ENCODE results near the gene TBC1D14. TPM values are rescaled to one million over a fixed set of nuclear protein-coding genes. Genes with fewer than 3 reads are reported as not detected.

The TBC1D14 gene
- polyA plus RNA-seq, 1 of the 3 experiments (the other 2 are of a cell fraction), result 39.5 TPM

DNA sequence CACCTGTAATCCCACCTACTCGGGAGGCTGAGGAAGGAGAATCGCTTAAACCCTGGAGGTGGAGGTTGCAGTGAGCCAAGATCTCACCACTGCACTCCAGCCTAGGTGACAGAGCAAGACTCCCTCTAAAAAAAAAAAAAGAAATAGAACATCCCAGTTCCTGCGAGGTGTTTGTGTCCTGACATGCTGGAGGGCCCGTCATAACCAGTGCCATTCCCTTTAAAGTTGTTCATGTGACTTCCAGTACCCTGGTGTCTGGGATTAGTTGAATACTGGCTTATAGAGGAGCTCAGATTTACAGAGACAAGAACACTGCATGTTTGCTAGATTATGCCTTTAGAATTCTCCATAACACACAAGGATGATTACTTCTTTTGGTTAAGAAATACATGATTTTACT lies 95.9 kb downstream of the TBC1D14 start (continued):
- TF ChIP-seq, protein P1, sequence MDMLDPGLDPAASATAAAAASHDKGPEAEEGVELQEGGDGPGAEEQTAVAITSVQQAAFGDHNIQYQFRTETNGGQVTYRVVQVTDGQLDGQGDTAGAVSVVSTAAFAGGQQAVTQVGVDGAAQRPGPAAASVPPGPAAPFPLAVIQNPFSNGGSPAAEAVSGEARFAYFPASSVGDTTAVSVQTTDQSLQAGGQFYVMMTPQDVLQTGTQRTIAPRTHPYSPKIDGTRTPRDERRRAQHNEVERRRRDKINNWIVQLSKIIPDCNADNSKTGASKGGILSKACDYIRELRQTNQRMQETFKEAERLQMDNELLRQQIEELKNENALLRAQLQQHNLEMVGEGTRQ (IDR thresholded peaks at IDR 0.05; ENCODE audit: borderline replicate concordance, low read depth, low read length), result no peak
- TF ChIP-seq FOSL2 (IDR thresholded peaks at IDR 0.05; ENCODE audit: borderline replicate concordance, low read depth) (no peak), FOXJ3 (CRISPR knock-in tag; IDR thresholded peaks at IDR 0.05) (no peak), CHD2 (IDR thresholded peaks at IDR 0.05; ENCODE audit: low read length, partially characterized antibody) (no peak), EP300 (IDR thresholded peaks at IDR 0.05; ENCODE audit: borderline replicate concordance in 1 of 2, low read depth in 1 of 2, low read length in 1 of 2) (no peak), YY1 (IDR thresholded peaks at IDR 0.05; ENCODE audit: low read depth) (no peak), TAF1 (IDR thresholded peaks at IDR 0.05; ENCODE audit: borderline replicate concordance, low read depth, low read length) (no peak)

DNA sequence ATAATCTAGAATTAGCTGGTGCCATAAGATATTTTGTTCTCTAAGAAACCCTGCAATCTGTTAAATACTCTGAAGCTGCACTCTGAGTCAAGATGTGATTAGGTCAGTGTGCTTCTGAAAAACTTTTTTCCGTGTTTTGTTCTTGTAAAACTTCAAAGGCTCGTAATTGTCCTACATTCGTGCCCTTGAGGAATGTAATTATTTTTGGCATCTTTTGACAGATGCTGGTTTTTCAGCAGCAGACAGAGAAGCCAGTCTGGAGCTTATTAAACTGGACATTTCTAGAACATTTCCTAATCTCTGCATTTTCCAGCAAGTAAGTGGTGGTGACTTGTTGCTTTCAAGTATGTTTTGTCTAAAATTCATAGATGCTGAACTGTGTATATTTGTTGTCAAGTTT lies 96.8 kb downstream of the TBC1D14 start:
- DNase-seq, result no peak
- whole genome bisulfite sequencing (ENCODE audit: low lambda C conversion rate), result 97% methylated on average over 3 of the region's 3 CpGs
- no peaks in the 10 kb centered on the region for H3K9me3 ChIP-seq
- H2AFZ ChIP-seq (ENCODE audit: low read depth), result no peak overlapping the region
- H3K9ac ChIP-seq, result no peak overlapping the region
- peaks cover 3% of the 10 kb centered on the region; the same call in 1 of the 2 replicates for H3K79me2 ChIP-seq (ENCODE audit: insufficient read depth)
- no peaks in the 10 kb centered on the region for H3K9me2 ChIP-seq
- no peaks in the 10 kb centered on the region for H3K4me1 ChIP-seq (ENCODE audit: control insufficient read depth in 1 of 2, insufficient read depth in 2 of 2, low read depth in 1 of 2, low read length in 1 of 2)
- no peaks in the 10 kb centered on the region for H4K20me1 ChIP-seq (ENCODE audit: insufficient read depth)
- ChIA-PET POLR2A (no interaction called here), CTCF (interaction anchor here (1.2 kb wide), 1 partner anchor 14 kb away, joined by 5 read pairs; no protein-coding TSS in a partner anchor)
- H3F3A ChIP-seq (replicated peaks; ENCODE audit: insufficient read depth), result no peaks in the 10 kb centered on the region
- no peak overlapping the region for H3K27ac ChIP-seq (ENCODE audit: low read depth in 2 of 2, low read length in 1 of 2)
- peaks cover 27 to 58% of the 10 kb centered on the region in 2 experiments for H3K36me3 ChIP-seq (replicated peaks in 1 of 2; ENCODE audit: control insufficient read depth in 1 of 2, insufficient read depth in 2 of 2, low read length in 1 of 2)
- no peak overlapping the region for H3K4me3 ChIP-seq (ENCODE audit: low read depth in 2 of 2, low read length in 1 of 2)
- H3K4me2 ChIP-seq, result no peak overlapping the region
- no peaks in the 10 kb centered on the region for H3K27me3 ChIP-seq (ENCODE audit: insufficient read depth)
- TF ChIP-seq, protein P2, sequence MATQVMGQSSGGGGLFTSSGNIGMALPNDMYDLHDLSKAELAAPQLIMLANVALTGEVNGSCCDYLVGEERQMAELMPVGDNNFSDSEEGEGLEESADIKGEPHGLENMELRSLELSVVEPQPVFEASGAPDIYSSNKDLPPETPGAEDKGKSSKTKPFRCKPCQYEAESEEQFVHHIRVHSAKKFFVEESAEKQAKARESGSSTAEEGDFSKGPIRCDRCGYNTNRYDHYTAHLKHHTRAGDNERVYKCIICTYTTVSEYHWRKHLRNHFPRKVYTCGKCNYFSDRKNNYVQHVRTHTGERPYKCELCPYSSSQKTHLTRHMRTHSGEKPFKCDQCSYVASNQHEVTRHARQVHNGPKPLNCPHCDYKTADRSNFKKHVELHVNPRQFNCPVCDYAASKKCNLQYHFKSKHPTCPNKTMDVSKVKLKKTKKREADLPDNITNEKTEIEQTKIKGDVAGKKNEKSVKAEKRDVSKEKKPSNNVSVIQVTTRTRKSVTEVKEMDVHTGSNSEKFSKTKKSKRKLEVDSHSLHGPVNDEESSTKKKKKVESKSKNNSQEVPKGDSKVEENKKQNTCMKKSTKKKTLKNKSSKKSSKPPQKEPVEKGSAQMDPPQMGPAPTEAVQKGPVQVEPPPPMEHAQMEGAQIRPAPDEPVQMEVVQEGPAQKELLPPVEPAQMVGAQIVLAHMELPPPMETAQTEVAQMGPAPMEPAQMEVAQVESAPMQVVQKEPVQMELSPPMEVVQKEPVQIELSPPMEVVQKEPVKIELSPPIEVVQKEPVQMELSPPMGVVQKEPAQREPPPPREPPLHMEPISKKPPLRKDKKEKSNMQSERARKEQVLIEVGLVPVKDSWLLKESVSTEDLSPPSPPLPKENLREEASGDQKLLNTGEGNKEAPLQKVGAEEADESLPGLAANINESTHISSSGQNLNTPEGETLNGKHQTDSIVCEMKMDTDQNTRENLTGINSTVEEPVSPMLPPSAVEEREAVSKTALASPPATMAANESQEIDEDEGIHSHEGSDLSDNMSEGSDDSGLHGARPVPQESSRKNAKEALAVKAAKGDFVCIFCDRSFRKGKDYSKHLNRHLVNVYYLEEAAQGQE (IDR thresholded peaks at IDR 0.05; ENCODE audit: low read depth, low read length), result no peak
- TF ChIP-seq RXRA (IDR thresholded peaks at IDR 0.05; ENCODE audit: borderline replicate concordance, low read depth), result no peak
- no peak for TF ChIP-seq TCF12 (IDR thresholded peaks at IDR 0.05)
- TF ChIP-seq, protein P3, sequence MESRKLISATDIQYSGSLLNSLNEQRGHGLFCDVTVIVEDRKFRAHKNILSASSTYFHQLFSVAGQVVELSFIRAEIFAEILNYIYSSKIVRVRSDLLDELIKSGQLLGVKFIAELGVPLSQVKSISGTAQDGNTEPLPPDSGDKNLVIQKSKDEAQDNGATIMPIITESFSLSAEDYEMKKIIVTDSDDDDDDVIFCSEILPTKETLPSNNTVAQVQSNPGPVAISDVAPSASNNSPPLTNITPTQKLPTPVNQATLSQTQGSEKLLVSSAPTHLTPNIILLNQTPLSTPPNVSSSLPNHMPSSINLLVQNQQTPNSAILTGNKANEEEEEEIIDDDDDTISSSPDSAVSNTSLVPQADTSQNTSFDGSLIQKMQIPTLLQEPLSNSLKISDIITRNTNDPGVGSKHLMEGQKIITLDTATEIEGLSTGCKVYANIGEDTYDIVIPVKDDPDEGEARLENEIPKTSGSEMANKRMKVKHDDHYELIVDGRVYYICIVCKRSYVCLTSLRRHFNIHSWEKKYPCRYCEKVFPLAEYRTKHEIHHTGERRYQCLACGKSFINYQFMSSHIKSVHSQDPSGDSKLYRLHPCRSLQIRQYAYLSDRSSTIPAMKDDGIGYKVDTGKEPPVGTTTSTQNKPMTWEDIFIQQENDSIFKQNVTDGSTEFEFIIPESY (IDR thresholded peaks at IDR 0.05; ENCODE audit: borderline replicate concordance, low read depth), result no peak
- no peak for TF ChIP-seq FOXM1 (IDR thresholded peaks at IDR 0.05; ENCODE audit: low read depth)
- TF ChIP-seq SIN3A (IDR thresholded peaks at IDR 0.05; ENCODE audit: borderline replicate concordance, low read depth, low read length), result no peak
- TF ChIP-seq JUND (IDR thresholded peaks at IDR 0.05), result no peak
- no peak for TF ChIP-seq RFX5 (IDR thresholded peaks at IDR 0.05; ENCODE audit: low read length)
- no peak for TF ChIP-seq NFIC (IDR thresholded peaks at IDR 0.05; ENCODE audit: borderline replicate concordance)
- no peak for TF ChIP-seq RAD21 (IDR thresholded peaks at IDR 0.05; ENCODE audit: low read length)
- no peak for TF ChIP-seq EZH2phosphoT487 (IDR thresholded peaks at IDR 0.05; ENCODE audit: borderline replicate concordance, low read depth)
- TF ChIP-seq, protein P1 (IDR thresholded peaks at IDR 0.05; ENCODE audit: borderline replicate concordance, low read depth, low read length), result no peak
- TF ChIP-seq, protein P4, sequence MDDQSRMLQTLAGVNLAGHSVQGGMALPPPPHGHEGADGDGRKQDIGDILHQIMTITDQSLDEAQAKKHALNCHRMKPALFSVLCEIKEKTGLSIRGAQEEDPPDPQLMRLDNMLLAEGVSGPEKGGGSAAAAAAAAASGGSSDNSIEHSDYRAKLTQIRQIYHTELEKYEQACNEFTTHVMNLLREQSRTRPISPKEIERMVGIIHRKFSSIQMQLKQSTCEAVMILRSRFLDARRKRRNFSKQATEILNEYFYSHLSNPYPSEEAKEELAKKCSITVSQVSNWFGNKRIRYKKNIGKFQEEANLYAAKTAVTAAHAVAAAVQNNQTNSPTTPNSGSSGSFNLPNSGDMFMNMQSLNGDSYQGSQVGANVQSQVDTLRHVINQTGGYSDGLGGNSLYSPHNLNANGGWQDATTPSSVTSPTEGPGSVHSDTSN (IDR thresholded peaks at IDR 0.05), result no peak
- no peak for TF ChIP-seq TAF1 (IDR thresholded peaks at IDR 0.05; ENCODE audit: borderline replicate concordance, low read depth, low read length)
- TF ChIP-seq, protein P5, sequence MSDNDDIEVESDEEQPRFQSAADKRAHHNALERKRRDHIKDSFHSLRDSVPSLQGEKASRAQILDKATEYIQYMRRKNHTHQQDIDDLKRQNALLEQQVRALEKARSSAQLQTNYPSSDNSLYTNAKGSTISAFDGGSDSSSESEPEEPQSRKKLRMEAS (IDR thresholded peaks at IDR 0.05; ENCODE audit: low read depth), result no peak
- TF ChIP-seq, protein P6, sequence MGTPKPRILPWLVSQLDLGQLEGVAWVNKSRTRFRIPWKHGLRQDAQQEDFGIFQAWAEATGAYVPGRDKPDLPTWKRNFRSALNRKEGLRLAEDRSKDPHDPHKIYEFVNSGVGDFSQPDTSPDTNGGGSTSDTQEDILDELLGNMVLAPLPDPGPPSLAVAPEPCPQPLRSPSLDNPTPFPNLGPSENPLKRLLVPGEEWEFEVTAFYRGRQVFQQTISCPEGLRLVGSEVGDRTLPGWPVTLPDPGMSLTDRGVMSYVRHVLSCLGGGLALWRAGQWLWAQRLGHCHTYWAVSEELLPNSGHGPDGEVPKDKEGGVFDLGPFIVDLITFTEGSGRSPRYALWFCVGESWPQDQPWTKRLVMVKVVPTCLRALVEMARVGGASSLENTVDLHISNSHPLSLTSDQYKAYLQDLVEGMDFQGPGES (IDR thresholded peaks at IDR 0.05; ENCODE audit: low read depth, low read length), result no peak
